Measurements from ENCODE around the gene C3orf33.
"Not testable (repeated sequence)": the region's sequence is repeated elsewhere in the genome, so short reads cannot be mapped to it uniquely, and the experiment has no call there.

The C3orf33 gene

GRCh38 chr3:155805802-155806618 lies at the start of gene C3orf33:
Gene C3orf33 (minus strand): TSS chr3:155806278. CDS start chr3:155806252, 26 bp downstream.
- peak; percentile 61 for DNase-seq (ENCODE audit: low read depth)

- peak; percentile 99 for DNase-seq (ENCODE audit: low read depth)
These were observed 48.3 kb upstream of the C3orf33 start, which contains the start of gene SLC33A1 for GRCh38 chr3:155854141-155854940. Gene SLC33A1 (minus strand): TSS chr3:155854427. CDS start chr3:155853997, 430 bp downstream.

GRCh38 chr3:155853214-155854140 lies 47.4 kb upstream of the C3orf33 start:
- no peak for DNase-seq (ENCODE audit: low read depth)

- no peak for DNase-seq (ENCODE audit: low read depth)
These were observed 46.3 kb upstream of the C3orf33 start for GRCh38 chr3:155852341-155852740.

GRCh38 chr3:155849404-155849803 lies 43.3 kb upstream of the C3orf33 start:
- DNase-seq (ENCODE audit: low read depth) = not testable (repeated sequence)

GRCh38 chr3:155847993-155848392 lies 41.9 kb upstream of the C3orf33 start:
- DNase-seq (ENCODE audit: low read depth) = no peak

- DNase-seq (ENCODE audit: low read depth) = no peak
These were observed 40.0 kb upstream of the C3orf33 start for GRCh38 chr3:155846119-155846518.

- no peak for DNase-seq (ENCODE audit: low read depth)
These were observed 37.5 kb upstream of the C3orf33 start for GRCh38 chr3:155843569-155843968.

GRCh38 chr3:155835341-155836071 lies 29.4 kb upstream of the C3orf33 start:
- no peak for DNase-seq (ENCODE audit: low read depth)

GRCh38 chr3:155828490-155829098 lies 22.5 kb upstream of the C3orf33 start:
- not testable (repeated sequence) for DNase-seq (ENCODE audit: low read depth)

- DNase-seq (ENCODE audit: low read depth) = no peak
These were observed 9.0 kb upstream of the C3orf33 start for GRCh38 chr3:155815030-155815545.

- DNase-seq (ENCODE audit: low read depth) = not testable (repeated sequence)
These were observed 7.1 kb upstream of the C3orf33 start for GRCh38 chr3:155813224-155813623.

- DNase-seq (ENCODE audit: low read depth) = no peak
These were observed 3.1 kb upstream of the C3orf33 start for GRCh38 chr3:155809181-155809580.

- DNase-seq (ENCODE audit: low read depth) = no peak
These were observed 1.7 kb upstream of the C3orf33 start for GRCh38 chr3:155807823-155808222.

- DNase-seq (ENCODE audit: low read depth) = no peak
These were observed 775 bp downstream of the C3orf33 start for GRCh38 chr3:155805204-155805801.

GRCh38 chr3:155804323-155804722 lies 1.8 kb downstream of the C3orf33 start:
- DNase-seq (ENCODE audit: low read depth) = no peak

GRCh38 chr3:155792532-155792931 lies 13.5 kb downstream of the C3orf33 start:
- no peak for DNase-seq (ENCODE audit: low read depth)

GRCh38 chr3:155791190-155791589 lies 14.9 kb downstream of the C3orf33 start:
- DNase-seq (ENCODE audit: low read depth) = no peak

- DNase-seq (ENCODE audit: low read depth) = no peak
These were observed 15.7 kb downstream of the C3orf33 start for GRCh38 chr3:155790272-155790925.
